Central memory CD4-positive, alpha-beta T cell (primary cell): Measurements from ENCODE around the gene TGFA.
A peak's percentile ranks its signal among the peaks of the same experiment; 100 is the strongest.

Experiments used
- DNase-seq: peaks from one replicate; pipeline ENCODE4 v3.0.0; 2022

TGFA gene

DNA sequence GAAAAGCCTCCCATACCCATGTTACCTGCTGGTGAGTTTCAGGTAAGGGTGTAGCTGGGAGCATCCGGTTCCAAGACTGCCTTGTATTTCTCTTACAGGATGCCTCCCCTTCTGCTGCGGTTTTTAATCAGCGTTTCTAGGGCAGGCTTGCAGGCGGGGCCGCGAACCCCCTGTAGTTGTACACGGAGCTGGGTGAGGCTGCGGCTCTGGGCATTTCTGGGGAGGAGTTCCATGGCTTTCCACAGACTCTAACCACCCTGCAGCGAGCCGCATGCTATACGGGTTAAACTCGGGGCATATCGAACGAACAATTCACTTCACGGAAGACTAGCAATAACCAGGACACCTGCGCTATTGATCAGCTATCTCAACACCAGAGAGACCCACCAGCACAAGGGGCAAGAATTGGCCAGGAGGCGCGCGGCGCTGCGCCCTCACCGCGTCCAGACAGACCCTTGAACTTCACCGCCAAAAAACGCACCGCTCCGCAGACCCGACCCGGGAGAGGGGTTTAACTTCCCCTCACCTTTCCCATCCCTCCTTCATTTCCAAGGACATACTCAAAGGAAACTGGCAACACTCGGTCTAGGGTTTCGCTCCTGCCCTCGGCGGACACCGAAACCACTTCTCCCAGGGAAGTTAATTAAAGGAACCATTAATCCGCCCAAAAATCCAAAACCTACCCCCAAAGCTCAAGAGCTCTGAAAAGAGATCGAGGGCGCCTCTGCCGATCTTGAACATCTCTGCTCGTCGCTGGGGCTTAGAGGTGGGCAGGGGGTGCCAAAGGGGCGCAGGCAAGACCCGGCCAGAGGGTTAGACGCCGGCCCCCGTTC, 909 bp downstream of the TGFA start:
- peak; percentile 30 for DNase-seq

DNA sequence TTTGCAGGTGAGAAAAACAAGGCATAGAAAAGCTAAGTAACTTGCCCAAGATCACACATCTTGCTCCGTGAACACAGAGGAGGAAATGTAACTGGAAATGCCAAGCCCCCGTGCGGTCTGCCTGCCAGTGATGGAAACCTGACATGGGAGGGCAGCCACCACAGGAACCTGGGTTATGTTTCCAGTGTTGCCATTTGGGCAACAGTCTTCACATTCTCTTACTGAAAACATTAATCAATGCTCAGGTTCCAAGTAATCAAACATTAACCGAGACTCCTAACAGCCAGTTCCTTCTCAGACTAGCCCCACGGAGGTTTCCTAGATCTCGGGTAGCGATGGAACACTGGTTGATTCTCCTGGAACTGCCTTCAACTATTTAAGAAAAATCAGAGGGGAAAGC, 2.5 kb downstream of the TGFA start:
- DNase-seq = no peak

DNA sequence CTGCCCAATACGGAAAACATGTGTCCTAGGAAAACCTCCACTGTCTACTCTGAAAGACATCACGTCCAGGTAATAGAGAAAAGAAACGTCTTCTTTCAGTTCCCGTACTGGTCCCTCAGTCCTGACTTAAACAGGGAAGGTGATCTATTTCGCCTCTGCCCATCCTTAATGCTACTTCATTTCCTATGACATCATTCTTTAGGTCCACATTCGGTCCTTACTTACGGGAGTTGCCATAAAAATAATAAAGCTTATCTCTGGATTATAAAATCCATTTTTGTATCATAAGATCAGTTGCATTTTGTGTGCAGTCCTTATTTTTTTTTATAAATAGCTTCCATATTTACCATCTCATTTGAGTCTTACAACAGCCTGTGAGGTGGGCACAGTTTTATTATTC, 3.7 kb downstream of the TGFA start:
- DNase-seq = no peak

- DNase-seq = no peak
These were observed 4.4 kb downstream of the TGFA start for GRCh38 chr2:70549064-70549710.

GRCh38 chr2:70548233-70548632, 5.4 kb downstream of the TGFA start:
- no peak for DNase-seq

GRCh38 chr2:70546885-70547284, 6.7 kb downstream of the TGFA start:
- no peak for DNase-seq

DNA sequence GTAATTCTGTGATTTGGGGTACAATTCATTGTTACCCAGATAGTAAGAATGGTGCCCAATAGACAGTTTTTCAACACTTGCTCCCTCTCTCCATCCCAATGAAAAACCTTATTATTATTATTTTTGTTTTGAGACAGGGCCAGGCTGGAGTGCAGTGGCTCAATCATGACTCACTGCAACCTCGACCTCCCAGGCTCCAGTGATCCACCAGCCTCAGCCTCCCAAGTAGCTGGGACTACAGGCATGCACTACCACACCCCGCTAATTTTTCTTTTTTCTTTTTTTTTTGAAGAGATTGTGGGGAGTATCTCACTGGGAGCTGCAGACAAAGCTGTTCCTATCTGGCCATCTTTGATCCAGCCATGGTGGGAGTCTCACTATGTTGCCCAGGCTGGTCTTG, 7.2 kb downstream of the TGFA start:
- DNase-seq = no peak

GRCh38 chr2:70541481-70542020, 12.1 kb downstream of the TGFA start:
- no peak for DNase-seq

- DNase-seq = no peak
These were observed 15.8 kb downstream of the TGFA start for GRCh38 chr2:70537840-70538239.

GRCh38 chr2:70536517-70537055, 17.0 kb downstream of the TGFA start:
- DNase-seq = no peak

DNA sequence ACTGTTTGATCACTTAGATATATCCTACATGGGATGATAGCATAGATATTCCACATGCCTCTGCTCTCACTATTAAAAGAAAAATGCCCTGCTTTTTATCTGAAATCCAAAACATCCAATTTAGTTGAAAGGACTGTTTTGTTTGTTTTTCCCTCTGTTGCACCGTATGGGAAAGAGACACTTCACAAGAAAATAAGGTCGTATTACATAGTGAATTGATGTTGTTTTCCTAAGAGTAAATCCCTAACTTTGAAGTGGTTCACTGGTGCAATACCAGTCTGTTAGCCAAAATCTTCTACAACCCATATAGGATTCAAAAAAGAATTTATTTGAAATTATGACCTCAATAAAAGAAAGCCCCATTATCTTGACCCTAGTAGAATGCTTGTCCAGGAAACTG, 18.1 kb downstream of the TGFA start:
- no peak for DNase-seq

GRCh38 chr2:70534183-70534836, 19.3 kb downstream of the TGFA start:
- no peak for DNase-seq

GRCh38 chr2:70532244-70532935, 21.2 kb downstream of the TGFA start:
- DNase-seq = no peak

- no peak for DNase-seq
These were observed 22.1 kb downstream of the TGFA start for GRCh38 chr2:70531419-70532086.

- no peak for DNase-seq
These were observed 24.0 kb downstream of the TGFA start for GRCh38 chr2:70529610-70530009.

- no peak for DNase-seq
These were observed 24.7 kb downstream of the TGFA start for GRCh38 chr2:70528929-70529328.

DNA sequence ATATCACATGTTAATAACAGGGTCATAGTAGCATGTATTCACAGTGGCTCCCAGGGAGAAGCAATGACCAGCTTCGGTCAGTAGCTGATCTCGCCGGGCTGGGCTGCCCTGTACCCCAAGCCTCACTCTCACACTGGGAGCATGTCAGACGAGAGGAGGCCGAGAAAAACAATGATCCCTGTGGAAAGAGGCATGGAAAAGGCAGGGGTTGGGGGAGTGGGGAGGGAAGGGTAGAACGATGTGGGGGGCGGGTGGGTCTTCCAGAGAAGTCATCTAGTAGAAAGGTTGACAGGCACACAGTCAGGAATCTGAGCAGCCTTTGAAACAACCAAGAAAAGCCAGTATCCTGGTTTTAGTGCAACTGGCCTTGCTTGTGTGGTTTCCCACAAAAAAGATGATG, 25.4 kb downstream of the TGFA start:
- no peak for DNase-seq

DNA sequence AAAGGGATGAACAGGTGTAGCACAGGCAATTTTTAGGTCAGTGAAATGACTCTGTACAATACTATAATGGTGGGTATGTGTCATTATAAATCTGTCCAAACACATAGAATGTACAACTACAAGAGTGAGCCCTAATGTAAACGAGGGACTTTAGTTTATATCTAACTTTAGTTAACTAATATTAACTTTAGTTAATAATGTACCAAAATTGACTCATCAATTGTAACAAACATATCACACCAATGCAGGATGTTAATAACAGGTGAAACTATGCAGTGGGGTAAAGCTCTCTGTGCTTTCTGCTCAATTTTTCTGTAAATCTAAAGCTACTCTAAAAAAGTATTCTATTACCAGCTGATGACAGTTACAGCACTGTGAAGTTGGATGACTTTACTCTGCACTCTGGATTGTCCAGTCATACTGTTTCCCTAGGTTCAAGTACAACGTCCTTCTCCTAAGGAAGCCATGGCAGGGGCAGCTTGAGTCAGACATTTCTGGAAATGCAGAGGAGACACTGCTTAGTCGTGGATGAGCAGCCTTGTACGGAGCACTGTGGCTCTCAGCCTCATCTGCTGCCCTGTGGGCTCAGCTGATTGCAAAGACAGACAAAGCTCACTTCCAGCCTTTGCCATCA, 26.1 kb downstream of the TGFA start:
- DNase-seq = no peak

GRCh38 chr2:70526126-70526525, 27.5 kb downstream of the TGFA start:
- no peak for DNase-seq

DNA sequence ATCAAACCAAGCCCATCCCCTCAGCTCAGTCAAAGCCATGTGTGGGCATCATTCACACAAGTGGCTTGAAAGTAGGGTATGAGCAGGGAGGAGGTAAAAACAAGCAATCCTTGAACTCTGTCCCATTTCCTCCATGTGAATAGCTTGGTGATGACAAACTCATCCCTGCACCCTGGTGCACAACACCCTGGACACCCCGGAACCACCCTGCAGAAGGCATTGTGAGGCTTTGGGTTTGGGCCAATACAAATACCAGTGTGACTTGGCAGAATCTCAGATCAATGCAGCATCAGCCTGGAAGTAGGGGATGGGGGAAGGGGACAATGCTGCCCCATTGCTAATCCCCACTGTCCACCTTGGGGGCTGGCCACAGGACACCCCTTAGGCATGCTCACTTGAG, 28.6 kb downstream of the TGFA start:
- DNase-seq = no peak
